Stimulated activated CD8-positive, alpha-beta memory T cell treated with anti-CD3 and anti-CD28 coated beads, Interleukin-12 subunit alpha, Interleukin-12 subunit beta, amount 100 ng/mL, for 1 hour (primary cell): ENCODE results near the gene ITGB1BP2.
"Not testable (repeated sequence)": the region's sequence is repeated elsewhere in the genome, so short reads cannot be mapped to it uniquely, and the experiment has no call there.

ENCODE experiments used
- DNase-seq: peaks from one replicate; pipeline ENCODE4 v3.0.0-alpha.2; 2020; ENCODE audit warnings: low read depth

Gene ITGB1BP2

GRCh38 chrX:71302461-71303213, 1.1 kb downstream of the ITGB1BP2 start:
- DNase-seq, result no peak

- no peak for DNase-seq
These were observed 3.0 kb downstream of the ITGB1BP2 start for GRCh38 chrX:71304561-71304960.

GRCh38 chrX:71315917-71316316, 14.4 kb downstream of the ITGB1BP2 start:
- no peak for DNase-seq

DNA sequence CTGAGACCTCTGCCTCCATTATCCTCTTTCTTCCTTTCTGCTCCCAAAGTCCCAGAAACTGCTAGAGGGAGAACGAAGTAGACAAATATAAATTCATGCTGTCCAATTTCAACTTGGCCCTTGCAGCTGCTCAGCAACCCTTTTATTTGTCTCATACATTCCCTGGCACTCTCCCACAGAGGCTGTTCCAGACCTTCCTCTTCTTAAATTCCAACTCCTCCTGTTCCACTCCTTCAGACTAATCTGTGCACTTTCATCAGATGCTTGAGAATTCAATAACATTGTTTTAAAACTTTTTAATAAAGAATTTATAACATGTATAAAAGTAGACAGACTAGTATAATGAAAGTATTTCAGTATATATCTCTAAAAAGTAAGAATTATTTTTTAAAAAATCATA, 15.4 kb downstream of the ITGB1BP2 start:
- DNase-seq, result not testable (repeated sequence)

DNA sequence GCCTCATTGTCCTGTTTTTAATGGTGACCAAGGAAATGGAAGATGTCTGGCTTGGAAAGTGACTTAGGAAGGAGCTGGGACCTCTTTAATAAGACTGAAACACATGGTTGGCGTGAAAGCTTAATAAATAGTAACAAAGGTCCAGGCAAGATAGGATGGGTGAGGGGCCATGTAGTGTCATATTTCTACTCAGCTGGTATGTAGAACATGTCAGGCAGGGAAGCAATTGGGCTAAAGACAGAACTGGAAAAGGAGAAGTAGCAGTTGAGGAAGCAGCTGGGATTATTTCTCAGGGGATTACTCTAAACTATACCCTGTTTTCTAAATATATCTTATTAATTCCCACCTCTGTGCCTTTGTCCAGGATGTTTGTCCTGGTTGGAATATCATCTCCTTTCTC, 18.6 kb downstream of the ITGB1BP2 start:
- DNase-seq, result no peak

DNA sequence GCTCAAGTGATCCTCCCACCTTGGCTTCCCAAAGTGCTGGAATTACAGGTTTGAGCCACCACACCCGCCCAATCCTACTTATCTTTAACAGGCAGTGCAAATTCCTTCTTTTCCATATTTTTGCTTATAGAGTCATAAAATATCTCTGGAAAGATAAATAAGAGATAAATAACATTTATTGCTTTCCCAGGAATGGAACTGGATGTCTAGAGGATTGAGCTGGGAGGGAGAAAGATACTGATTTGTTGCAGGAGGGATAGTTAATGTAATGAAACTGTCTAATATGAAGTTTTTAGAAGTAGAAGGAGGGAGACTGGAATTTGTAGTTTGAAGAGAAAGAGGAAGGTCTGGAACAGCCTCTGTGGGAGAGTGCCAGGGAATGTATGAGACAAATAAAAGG, 20.2 kb downstream of the ITGB1BP2 start:
- no peak for DNase-seq

DNA sequence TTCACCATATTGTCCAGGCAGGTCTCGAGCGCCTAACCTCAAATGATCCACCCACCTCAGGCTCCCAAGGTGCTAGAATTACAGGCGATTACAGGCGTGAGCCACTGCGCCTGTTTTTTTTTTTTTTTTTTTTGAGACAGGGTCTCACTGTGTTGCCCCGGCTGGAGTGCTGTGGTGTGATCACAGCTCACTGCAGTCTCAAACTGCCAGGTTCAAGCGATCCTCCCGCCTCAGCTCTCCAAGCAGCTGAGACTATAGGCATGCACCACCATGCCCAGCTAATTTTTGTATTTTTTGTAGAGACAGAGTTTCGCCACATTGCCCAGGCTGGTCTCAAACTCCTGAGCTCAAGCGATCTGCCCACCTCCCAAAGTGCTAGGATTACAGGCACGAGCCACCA, 22.9 kb downstream of the ITGB1BP2 start:
- not testable (repeated sequence) for DNase-seq

- DNase-seq, result no peak
These were observed 24.8 kb downstream of the ITGB1BP2 start for GRCh38 chrX:71326394-71326793.

GRCh38 chrX:71349151-71349665, 47.7 kb downstream of the ITGB1BP2 start:
- DNase-seq, result not testable (repeated sequence)

GRCh38 chrX:71349867-71350266, 48.3 kb downstream of the ITGB1BP2 start:
- DNase-seq, result not testable (repeated sequence)

DNA sequence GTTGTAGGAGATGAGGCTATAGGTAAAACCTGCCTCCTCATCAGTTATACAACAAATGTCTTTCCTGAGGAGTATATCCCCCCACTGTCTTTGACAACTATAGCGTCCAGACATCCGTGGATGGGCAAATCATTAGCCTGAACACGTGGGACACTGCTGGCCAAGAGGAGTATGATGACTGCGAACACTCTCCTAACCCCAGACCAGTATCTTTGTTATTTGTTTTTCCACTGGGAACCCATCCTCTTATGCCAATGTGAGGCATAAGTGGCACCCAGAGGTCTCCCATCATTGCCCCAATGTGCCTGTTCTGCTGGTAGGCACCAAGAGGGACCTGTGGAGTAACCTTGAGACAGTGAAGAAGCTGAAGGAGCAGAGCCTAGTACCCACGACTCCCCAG, 50.9 kb downstream of the ITGB1BP2 start:
- not testable (repeated sequence) for DNase-seq
